CD4-positive, alpha-beta T cell treated with Interleukin-17A for 4 hours (primary cell): ENCODE measurements around the gene TRAF4.
"Not testable (repeated sequence)": the region's sequence is repeated elsewhere in the genome, so short reads cannot be mapped to it uniquely, and the experiment has no call there.

ENCODE experiments used
- DNase-seq: peaks from one replicate; pipeline ENCODE4 v3.0.0-alpha.2; 2020; ENCODE audit warnings: mixed read lengths

The TRAF4 gene

DNA sequence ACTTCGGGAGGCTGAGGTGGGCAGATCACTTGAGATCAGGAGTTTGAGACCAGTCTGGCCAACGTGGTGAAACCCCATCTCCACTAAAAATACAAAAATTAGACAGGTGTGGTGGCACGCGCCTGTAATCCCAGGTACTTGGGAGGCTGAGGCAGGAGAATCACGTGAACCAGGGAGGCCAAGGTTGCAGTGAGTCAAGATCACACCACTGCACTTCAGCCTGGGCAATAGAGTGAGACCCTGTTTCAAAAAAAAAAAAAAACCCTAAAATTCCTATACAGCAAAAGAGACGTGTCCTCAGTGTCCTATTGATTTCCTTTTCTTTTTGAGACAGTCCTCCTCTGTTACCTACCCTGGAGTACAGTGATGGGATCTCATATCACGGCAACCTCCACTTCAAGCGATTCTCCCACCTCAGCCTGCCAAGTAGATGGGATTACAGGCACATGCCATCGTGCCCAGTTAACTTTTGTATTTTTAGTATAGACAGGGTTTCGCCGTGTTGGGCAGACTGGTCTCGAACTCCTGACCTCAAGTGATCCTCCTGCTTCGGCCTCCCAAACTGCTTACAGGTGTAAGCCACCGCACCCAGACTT lies 51.1 kb downstream of the TRAF4 start:
- not testable (repeated sequence) for DNase-seq

DNA sequence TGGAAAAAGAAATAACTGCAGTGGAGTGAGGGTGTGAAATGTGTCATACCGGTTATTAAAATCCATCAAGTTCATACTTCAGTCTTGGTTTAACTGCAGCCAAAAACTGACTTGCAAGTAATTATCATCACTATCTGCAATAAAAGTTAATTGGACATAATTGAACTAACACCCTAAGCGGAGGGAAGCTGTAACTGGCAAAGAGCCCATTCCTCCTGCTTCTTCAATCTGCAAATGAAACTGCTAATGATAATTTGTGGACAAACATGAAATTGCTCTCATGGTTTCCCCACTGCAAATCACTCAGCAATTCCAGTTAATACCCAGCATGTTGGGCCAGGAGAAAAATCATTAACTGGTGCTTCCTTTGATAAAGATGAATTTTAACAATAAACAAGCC lies 52.3 kb downstream of the TRAF4 start:
- DNase-seq: no peak
